HEK293 (cell line): ENCODE data around the gene BIRC6.

Source experiments
- CTCF ChIP-seq: fragments of 450-650 bp; formaldehyde crosslinking; IDR thresholded peaks from 2 replicates; pipeline ENCODE4 v1.5.1; 2016; ENCODE audit warnings: missing biosample characterization, missing genetic modification characterization
- GLIS1 ChIP-seq: fragments of 450-650 bp; formaldehyde crosslinking; IDR thresholded peaks from 2 replicates; pipeline ENCODE4 v1.5.1; 2016; ENCODE audit warnings: missing biosample characterization, missing genetic modification characterization
- SP2 ChIP-seq: fragments of 450-650 bp; formaldehyde crosslinking; IDR thresholded peaks from 2 replicates; pipeline ENCODE4 v1.5.1; 2016; ENCODE audit warnings: missing biosample characterization, missing genetic modification characterization
- TCF7L2 ChIP-seq: IDR thresholded peaks from 2 replicates; pipeline ENCODE4 v1.6.1; 2011; ENCODE audit warnings: low read depth, mild to moderate bottlenecking, inconsistent platforms, low read length, moderate library complexity, borderline replicate concordance
- YY2 ChIP-seq: fragments of 450-650 bp; formaldehyde crosslinking; IDR thresholded peaks from 2 replicates; pipeline ENCODE4 v1.5.1; 2016; ENCODE audit warnings: missing biosample characterization, missing genetic modification characterization
- ZBTB20 ChIP-seq: fragments of 450-650 bp; formaldehyde crosslinking; IDR thresholded peaks from 2 replicates; pipeline ENCODE4 v1.5.1; 2016; ENCODE audit warnings: missing biosample characterization, missing genetic modification characterization
- ZFHX2 ChIP-seq: fragments of 450-650 bp; formaldehyde crosslinking; conservative IDR thresholded peaks from 2 replicates; pipeline ENCODE4 v1.5.1; 2016; ENCODE audit warnings: missing biosample characterization, missing genetic modification characterization
- ZNF521 ChIP-seq: fragments of 450-650 bp; formaldehyde crosslinking; IDR thresholded peaks from 2 replicates; pipeline ENCODE4 v1.5.1; 2017; ENCODE audit warnings: missing biosample characterization, mild to moderate bottlenecking, missing genetic modification characterization
- TF ChIP-seq, protein P1 (sequence below): fragments of 450-650 bp; formaldehyde crosslinking; IDR thresholded peaks from 2 replicates; pipeline ENCODE4 v1.5.1; 2016; ENCODE audit warnings: missing biosample characterization, missing genetic modification characterization
- TF ChIP-seq, protein P2 (sequence below): fragments of 450-650 bp; formaldehyde crosslinking; IDR thresholded peaks from 2 replicates; pipeline ENCODE4 v1.5.1; 2016; ENCODE audit warnings: missing biosample characterization, missing genetic modification characterization

GRCh38 chr2:32516567-32516966 is 159.7 kb downstream of the BIRC6 start:
- TF ChIP-seq ZFHX2 (tag by site-specific recombination): no peak
- TF ChIP-seq CTCF: no peak
- TF ChIP-seq ZNF521 (tag by site-specific recombination): no peak
- TF ChIP-seq, protein P1, sequence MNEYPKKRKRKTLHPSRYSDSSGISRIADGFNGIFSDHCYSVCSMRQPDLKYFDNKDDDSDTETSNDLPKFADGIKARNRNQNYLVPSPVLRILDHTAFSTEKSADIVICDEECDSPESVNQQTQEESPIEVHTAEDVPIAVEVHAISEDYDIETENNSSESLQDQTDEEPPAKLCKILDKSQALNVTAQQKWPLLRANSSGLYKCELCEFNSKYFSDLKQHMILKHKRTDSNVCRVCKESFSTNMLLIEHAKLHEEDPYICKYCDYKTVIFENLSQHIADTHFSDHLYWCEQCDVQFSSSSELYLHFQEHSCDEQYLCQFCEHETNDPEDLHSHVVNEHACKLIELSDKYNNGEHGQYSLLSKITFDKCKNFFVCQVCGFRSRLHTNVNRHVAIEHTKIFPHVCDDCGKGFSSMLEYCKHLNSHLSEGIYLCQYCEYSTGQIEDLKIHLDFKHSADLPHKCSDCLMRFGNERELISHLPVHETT (tag by site-specific recombination): no peak
- no peak for TF ChIP-seq YY2 (tag by site-specific recombination)
- TF ChIP-seq SP2 (tag by site-specific recombination): no peak
- TF ChIP-seq GLIS1 (tag by site-specific recombination): no peak
- TF ChIP-seq, protein P2, sequence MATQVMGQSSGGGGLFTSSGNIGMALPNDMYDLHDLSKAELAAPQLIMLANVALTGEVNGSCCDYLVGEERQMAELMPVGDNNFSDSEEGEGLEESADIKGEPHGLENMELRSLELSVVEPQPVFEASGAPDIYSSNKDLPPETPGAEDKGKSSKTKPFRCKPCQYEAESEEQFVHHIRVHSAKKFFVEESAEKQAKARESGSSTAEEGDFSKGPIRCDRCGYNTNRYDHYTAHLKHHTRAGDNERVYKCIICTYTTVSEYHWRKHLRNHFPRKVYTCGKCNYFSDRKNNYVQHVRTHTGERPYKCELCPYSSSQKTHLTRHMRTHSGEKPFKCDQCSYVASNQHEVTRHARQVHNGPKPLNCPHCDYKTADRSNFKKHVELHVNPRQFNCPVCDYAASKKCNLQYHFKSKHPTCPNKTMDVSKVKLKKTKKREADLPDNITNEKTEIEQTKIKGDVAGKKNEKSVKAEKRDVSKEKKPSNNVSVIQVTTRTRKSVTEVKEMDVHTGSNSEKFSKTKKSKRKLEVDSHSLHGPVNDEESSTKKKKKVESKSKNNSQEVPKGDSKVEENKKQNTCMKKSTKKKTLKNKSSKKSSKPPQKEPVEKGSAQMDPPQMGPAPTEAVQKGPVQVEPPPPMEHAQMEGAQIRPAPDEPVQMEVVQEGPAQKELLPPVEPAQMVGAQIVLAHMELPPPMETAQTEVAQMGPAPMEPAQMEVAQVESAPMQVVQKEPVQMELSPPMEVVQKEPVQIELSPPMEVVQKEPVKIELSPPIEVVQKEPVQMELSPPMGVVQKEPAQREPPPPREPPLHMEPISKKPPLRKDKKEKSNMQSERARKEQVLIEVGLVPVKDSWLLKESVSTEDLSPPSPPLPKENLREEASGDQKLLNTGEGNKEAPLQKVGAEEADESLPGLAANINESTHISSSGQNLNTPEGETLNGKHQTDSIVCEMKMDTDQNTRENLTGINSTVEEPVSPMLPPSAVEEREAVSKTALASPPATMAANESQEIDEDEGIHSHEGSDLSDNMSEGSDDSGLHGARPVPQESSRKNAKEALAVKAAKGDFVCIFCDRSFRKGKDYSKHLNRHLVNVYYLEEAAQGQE (tag by site-specific recombination): no peak
- no peak for TF ChIP-seq ZBTB20 (tag by site-specific recombination)
- TF ChIP-seq TCF7L2: no peak
